CD8-positive, alpha-beta memory T cell (primary cell): Measurements from ENCODE around the gene RABL6. TPM values are rescaled to one million over a fixed set of nuclear protein-coding genes. Genes with fewer than 3 reads are reported as not detected.
A peak's percentile ranks its signal among the peaks of the same experiment; 100 is the strongest.

ENCODE experiments used
- CTCF ChIA-PET: fragments of 350-600 bp; sonication (Branson Sonifier 250); formaldehyde crosslinking; loops from one replicate; lab custom pipeline; 2021; ENCODE audit warnings: antibody characterized with exemption; lab: Charles Lee
- POLR2A ChIA-PET: fragments of 350-600 bp; sonication (Branson Sonifier 250); formaldehyde crosslinking; loops from one replicate; lab custom pipeline; 2021; ENCODE audit warnings: antibody characterized with exemption; lab: Charles Lee
- DNase-seq, 5 donors: peaks; one replicate each; pipeline versions ENCODE4 v3.0.0 to v3.0.0-alpha.2; 2020 to 2022; ENCODE audit warnings: mixed read lengths in 1 of 5
- H3K27ac ChIP-seq: one replicate; pipeline ENCODE4 v1.7.0; 2013; ENCODE audit warnings: low read depth, mild to moderate bottlenecking, low read length, moderate library complexity
- H3K27me3 ChIP-seq: 2 replicates; pipeline ENCODE4 v1.7.0; 2013; ENCODE audit warnings: low read length, mild to moderate bottlenecking; ENCODE audit not compliant: insufficient read depth, poor library complexity, severe bottlenecking
- H3K36me3 ChIP-seq: 2 replicates; pipeline ENCODE4 v1.7.0; 2013; ENCODE audit warnings: mild to moderate bottlenecking, low read length, moderate library complexity; ENCODE audit not compliant: insufficient read depth
- H3K4me1 ChIP-seq: 2 replicates; pipeline ENCODE4 v1.7.0; 2013; ENCODE audit warnings: mild to moderate bottlenecking, low read length, moderate library complexity; ENCODE audit not compliant: insufficient read depth
- H3K4me3 ChIP-seq: 2 replicates; pipeline ENCODE4 v1.7.0; 2013; ENCODE audit warnings: mild to moderate bottlenecking, low read length
- H3K9me3 ChIP-seq: 2 replicates; pipeline ENCODE4 v1.7.0; 2013; ENCODE audit warnings: mild to moderate bottlenecking, low read length
- H3K27ac Mint-ChIP-seq, 8 donors: one replicate each; pipeline ENCODE4 v1.8.0; 2020 to 2021; ENCODE audit warnings: mixed read lengths in 8 of 8, mild to moderate bottlenecking in 6 of 8, inconsistent platforms in 3 of 8, moderate library complexity in 3 of 8
- H3K27me3 Mint-ChIP-seq, 2 donors: one replicate each; pipeline ENCODE4 v1.8.0; 2020 to 2021; ENCODE audit warnings: mixed read lengths in 2 of 2, mild to moderate bottlenecking in 1 of 2, moderate library complexity in 1 of 2
- H3K36me3 Mint-ChIP-seq, 3 donors: one replicate each; pipeline ENCODE4 v1.8.0; 2020 to 2021; ENCODE audit warnings: mixed read lengths in 3 of 3, inconsistent platforms in 1 of 3, mild to moderate bottlenecking in 1 of 3
- H3K4me1 Mint-ChIP-seq, 3 donors: one replicate each; pipeline ENCODE4 v1.8.0; 2020 to 2021; ENCODE audit warnings: mixed read lengths in 3 of 3, inconsistent platforms in 1 of 3, mild to moderate bottlenecking in 1 of 3
- H3K4me3 Mint-ChIP-seq, 7 donors: one replicate each; pipeline ENCODE4 v1.8.0; 2020 to 2021; ENCODE audit warnings: mixed read lengths in 7 of 7, mild to moderate bottlenecking in 6 of 7, moderate library complexity in 4 of 7, inconsistent platforms in 2 of 7
- H3K9me3 Mint-ChIP-seq, 5 donors: one replicate each; pipeline ENCODE4 v1.8.0; 2020 to 2022; ENCODE audit warnings: mixed read lengths in 5 of 5, mild to moderate bottlenecking in 3 of 5, moderate library complexity in 2 of 5, inconsistent platforms in 1 of 5
- polyA plus RNA-seq: library from polyadenylated mRNA; unstranded; fragments of 300-500 nt; fragmentation: Illumina TruSeq; gene quantifications from one replicate; pipeline ENCODE4 v1.2.3, GENCODE V29; 2021
- total RNA-seq, 2 experiments: library from RNA; stranded (reverse); gene quantifications; one replicate each; pipeline ENCODE4 v1.2.3, GENCODE V29; 2021

RABL6 gene
- total and polyA plus RNA-seq, 3 experiments from 2014 or later = 20.9 to 106 (median 98.2) TPM

GRCh38 chr9:136888454-136888853 lies 80.7 kb downstream of the RABL6 start:
- Histone ChIP-seq H3K9me3 (no peaks in the 10 kb centered on the region), H3K36me3 (no peaks in the 10 kb centered on the region), H3K4me3 (no peak overlapping the region), H3K27ac (no peak overlapping the region), H3K27me3 (no peaks in the 10 kb centered on the region), H3K4me1 (peaks cover 19% of the 10 kb centered on the region)
- peaks cover 0 to 24% (median 0%) of the 10 kb centered on the region in 3 donors for H3K36me3 Mint-ChIP-seq
- H3K4me1 Mint-ChIP-seq = peaks cover 14 to 57% (median 14%) of the 10 kb centered on the region in 3 donors
- peak overlapping the region in 2 of 7 donors; percentile 19 to 62 for H3K4me3 Mint-ChIP-seq
- no peaks in the 10 kb centered on the region for H3K27me3 Mint-ChIP-seq
- H3K27ac Mint-ChIP-seq = peak overlapping the region in 6 of 8 donors; percentile 38 to 68 (median 58)
- POLR2A ChIA-PET = no interaction called here
- CTCF ChIA-PET = interaction anchor here (1.1 to 3.8 kb wide), 2 partner anchors 10 to 46 kb away, joined by 3 to 18 read pairs; partner anchors contain the start of gene AJM1
- H3K9me3 Mint-ChIP-seq = no peaks in the 10 kb centered on the region
- DNase-seq = no peak

- no peaks in the 10 kb centered on the region for H3K27me3 ChIP-seq
- H3K36me3 ChIP-seq = no peaks in the 10 kb centered on the region
- H3K4me3 Mint-ChIP-seq = peak overlapping the region in 1 of 7 donors; percentile 56
- peaks cover 18 to 61% (median 22%) of the 10 kb centered on the region in 3 donors for H3K4me1 Mint-ChIP-seq
- H3K27ac ChIP-seq = no peak overlapping the region
- H3K27ac Mint-ChIP-seq = no peak overlapping the region
- DNase-seq = no peak
- no peaks in the 10 kb centered on the region for H3K9me3 Mint-ChIP-seq
- ChIA-PET CTCF (interaction anchor here (0.6 kb wide), 1 partner anchor 73 kb away, joined by 4 read pairs; no protein-coding TSS in a partner anchor), POLR2A (no interaction called here)
- no peaks in the 10 kb centered on the region for H3K9me3 ChIP-seq
- H3K4me3 ChIP-seq = no peak overlapping the region
- H3K4me1 ChIP-seq = peaks cover 17% of the 10 kb centered on the region
- no peaks in the 10 kb centered on the region for H3K27me3 Mint-ChIP-seq
- H3K36me3 Mint-ChIP-seq = peaks cover 0 to 33% (median 0%) of the 10 kb centered on the region in 3 donors
Observed at GRCh38 chr9:136889858-136890257, 82.1 kb downstream of the RABL6 start.

- Mint-ChIP-seq H3K27ac (no peak overlapping the region), H3K4me3 (peak overlapping the region in 1 of 7 donors; percentile 56), H3K27me3 (no peaks in the 10 kb centered on the region), H3K9me3 (no peaks in the 10 kb centered on the region), H3K36me3 (peaks cover 0 to 36% (median 0%) of the 10 kb centered on the region in 3 donors), H3K4me1 (peaks cover 18 to 60% (median 22%) of the 10 kb centered on the region in 3 donors)
- ChIA-PET CTCF (interaction anchor here (0.6 to 1.5 kb wide), 2 partner anchors 74 to 145 kb away, joined by 3 to 4 read pairs; no protein-coding TSS in a partner anchor), POLR2A (no interaction called here)
- H3K9me3 ChIP-seq = no peaks in the 10 kb centered on the region
- peaks cover 9% of the 10 kb centered on the region for H3K4me1 ChIP-seq
- no peak for DNase-seq
- no peak overlapping the region for H3K4me3 ChIP-seq
- H3K36me3 ChIP-seq = no peaks in the 10 kb centered on the region
- no peaks in the 10 kb centered on the region for H3K27me3 ChIP-seq
- H3K27ac ChIP-seq = no peak overlapping the region
Observed at GRCh38 chr9:136890661-136891060, 82.9 kb downstream of the RABL6 start.

Other genes with a start within 250 kb of the RABL6 start
- gene EGFL7, start 145.0 kb upstream of the RABL6 start, total RNA-seq = under 1 TPM; 0.61 to 0.95 TPM
- 0.40 TPM for gene EGFL7, start 145.0 kb upstream of the RABL6 start, polyA plus RNA-seq
- 10 to 100 TPM; 17.4 to 18.4 TPM for gene AGPAT2, start 120.5 kb upstream of the RABL6 start, total RNA-seq
- gene AGPAT2, start 120.5 kb upstream of the RABL6 start, polyA plus RNA-seq = 32.5 TPM
- not detected for gene DIPK1B, start 95.4 kb upstream of the RABL6 start, total RNA-seq
- gene DIPK1B, start 95.4 kb upstream of the RABL6 start, polyA plus RNA-seq = not detected
- gene LCN10, start 65.0 kb upstream of the RABL6 start, total RNA-seq = 1 to 10 TPM; 1.1 to 1.2 TPM
- gene LCN10, start 65.0 kb upstream of the RABL6 start, polyA plus RNA-seq = 0.22 TPM
- gene LCN6, start 59.4 kb upstream of the RABL6 start, total RNA-seq = not detected
- not detected for gene LCN6, start 59.4 kb upstream of the RABL6 start, polyA plus RNA-seq
- gene LCN8, start 49.7 kb upstream of the RABL6 start, total RNA-seq = not detected
- gene LCN8, start 49.7 kb upstream of the RABL6 start, polyA plus RNA-seq = not detected
- not detected for gene LCN15, start 43.4 kb upstream of the RABL6 start, total RNA-seq
- not detected for gene LCN15, start 43.4 kb upstream of the RABL6 start, polyA plus RNA-seq
- gene TMEM141, start 16.6 kb upstream of the RABL6 start, total RNA-seq = 10 to 100 TPM; 50.1 to 50.6 TPM
- 37.8 TPM for gene TMEM141, start 16.6 kb upstream of the RABL6 start, polyA plus RNA-seq
- under 1 TPM in 1 of 2 experiments, not detected in 1; 0.73 TPM for gene CCDC183, start 11.6 kb upstream of the RABL6 start, total RNA-seq
- 0.26 TPM for gene CCDC183, start 11.6 kb upstream of the RABL6 start, polyA plus RNA-seq
- 1 to 10 TPM; 3.2 TPM for gene AJM1, start 34.5 kb downstream of the RABL6 start, total RNA-seq
- 0.39 TPM for gene AJM1, start 34.5 kb downstream of the RABL6 start, polyA plus RNA-seq
- 100 to 1,000 TPM; 108 to 110 TPM for gene PHPT1, start 41.5 kb downstream of the RABL6 start, total RNA-seq
- 100.0 TPM for gene PHPT1, start 41.5 kb downstream of the RABL6 start, polyA plus RNA-seq
- gene MAMDC4, start 44.4 kb downstream of the RABL6 start, total RNA-seq = 10 to 100 TPM; 12.2 to 12.9 TPM
- gene MAMDC4, start 44.4 kb downstream of the RABL6 start, polyA plus RNA-seq = not detected
- 100 to 1,000 TPM; 354 to 356 TPM for gene EDF1, start 58.4 kb downstream of the RABL6 start, total RNA-seq
- 476 TPM for gene EDF1, start 58.4 kb downstream of the RABL6 start, polyA plus RNA-seq
- gene TRAF2, start 78.6 kb downstream of the RABL6 start, total RNA-seq = 10 to 100 TPM; 53.2 to 60.5 TPM
- 23.1 TPM for gene TRAF2, start 78.6 kb downstream of the RABL6 start, polyA plus RNA-seq
- 100 to 1,000 TPM; 104 to 105 TPM for gene FBXW5, start 136.8 kb downstream of the RABL6 start, total RNA-seq
- 163 TPM for gene FBXW5, start 136.8 kb downstream of the RABL6 start, polyA plus RNA-seq
- gene C8G, start 137.3 kb downstream of the RABL6 start, total RNA-seq = under 1 TPM in 1 of 2 experiments, not detected in 1; 0.96 TPM
- gene C8G, start 137.3 kb downstream of the RABL6 start, polyA plus RNA-seq = not detected
- gene LCN12, start 144.3 kb downstream of the RABL6 start, total RNA-seq = 1 to 10 TPM in 1 of 2 experiments, under 1 TPM in 1; 0.85 to 1.3 TPM
- gene LCN12, start 144.3 kb downstream of the RABL6 start, polyA plus RNA-seq = not detected
- under 1 TPM; 0.24 to 0.49 TPM for gene PTGDS, start 169.6 kb downstream of the RABL6 start, total RNA-seq
- gene PTGDS, start 169.6 kb downstream of the RABL6 start, polyA plus RNA-seq = 5.5 TPM
- gene LCNL1, start 175.0 kb downstream of the RABL6 start, total RNA-seq = under 1 TPM; 0.20 to 0.22 TPM
- 0.16 TPM for gene LCNL1, start 175.0 kb downstream of the RABL6 start, polyA plus RNA-seq
- 10 to 100 TPM; 78.4 to 82.2 TPM for gene PAXX, start 184.5 kb downstream of the RABL6 start, total RNA-seq
- gene PAXX, start 184.5 kb downstream of the RABL6 start, polyA plus RNA-seq = 156 TPM
- 1 to 10 TPM; 3.4 to 4.1 TPM for gene CLIC3, start 188.6 kb downstream of the RABL6 start, total RNA-seq
- gene CLIC3, start 188.6 kb downstream of the RABL6 start, polyA plus RNA-seq = 52.1 TPM
- gene ABCA2, start 220.3 kb downstream of the RABL6 start, total RNA-seq = 10 to 100 TPM; 15.9 to 20.7 TPM
- gene ABCA2, start 220.3 kb downstream of the RABL6 start, polyA plus RNA-seq = 20.2 TPM
- gene FUT7, start 224.1 kb downstream of the RABL6 start, total RNA-seq = under 1 TPM; 0.57 to 0.82 TPM
- 28.7 TPM for gene FUT7, start 224.1 kb downstream of the RABL6 start, polyA plus RNA-seq
- 10 to 100 TPM; 24.6 to 27.5 TPM for gene NPDC1, start 238.2 kb downstream of the RABL6 start, total RNA-seq
- 38.4 TPM for gene NPDC1, start 238.2 kb downstream of the RABL6 start, polyA plus RNA-seq
- not detected for gene ENTPD2, start 246.1 kb downstream of the RABL6 start, total RNA-seq
- not detected for gene ENTPD2, start 246.1 kb downstream of the RABL6 start, polyA plus RNA-seq